ENCODE measurements around the gene FOXO4.

DNA sequence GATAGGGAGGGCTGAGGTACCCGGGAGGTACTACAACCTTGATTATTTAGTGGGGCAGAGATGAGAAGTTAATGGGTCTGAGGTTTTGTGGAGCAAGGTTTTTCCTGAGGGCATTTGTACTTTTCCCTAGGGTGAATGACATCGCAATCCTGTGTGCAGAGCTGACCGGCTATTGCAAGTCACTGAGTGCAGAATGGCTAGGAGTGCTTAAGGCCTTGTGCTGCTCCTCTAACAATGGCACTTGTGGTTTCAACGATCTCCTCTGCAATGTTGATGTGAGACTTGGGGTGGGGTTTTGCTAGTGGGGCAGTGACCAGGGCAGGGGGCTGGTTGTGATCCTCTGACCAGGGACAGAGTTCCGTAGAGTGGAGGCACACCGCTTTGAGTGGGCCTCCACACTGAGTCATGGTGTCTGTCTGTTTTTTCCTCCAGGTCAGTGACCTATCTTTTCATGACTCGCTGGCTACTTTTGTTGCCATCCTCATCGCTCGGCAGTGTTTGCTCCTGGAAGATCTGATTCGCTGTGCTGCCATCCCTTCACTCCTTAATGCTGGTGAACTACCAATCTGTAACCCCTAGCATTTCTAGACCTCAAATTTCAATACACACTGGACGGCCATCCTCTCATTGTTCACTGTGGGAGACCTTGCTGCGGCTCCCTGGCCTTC, 32.6 kb downstream of the FOXO4 start:
- TF ChIP-seq EZH2phosphoT487 (IDR thresholded peaks at IDR 0.05; ENCODE audit: insufficient read depth, low read depth) (no peak), EZH2 (IDR thresholded peaks at IDR 0.05; ENCODE audit: insufficient read depth, poor library complexity, severe bottlenecking) (no peak)
